ENCODE results near the gene ZCCHC7.
A peak's percentile ranks its signal among the peaks of the same experiment; 100 is the strongest.
"Not testable (repeated sequence)": the region's sequence is repeated elsewhere in the genome, so short reads cannot be mapped to it uniquely, and the experiment has no call there.

Gene ZCCHC7

DNA sequence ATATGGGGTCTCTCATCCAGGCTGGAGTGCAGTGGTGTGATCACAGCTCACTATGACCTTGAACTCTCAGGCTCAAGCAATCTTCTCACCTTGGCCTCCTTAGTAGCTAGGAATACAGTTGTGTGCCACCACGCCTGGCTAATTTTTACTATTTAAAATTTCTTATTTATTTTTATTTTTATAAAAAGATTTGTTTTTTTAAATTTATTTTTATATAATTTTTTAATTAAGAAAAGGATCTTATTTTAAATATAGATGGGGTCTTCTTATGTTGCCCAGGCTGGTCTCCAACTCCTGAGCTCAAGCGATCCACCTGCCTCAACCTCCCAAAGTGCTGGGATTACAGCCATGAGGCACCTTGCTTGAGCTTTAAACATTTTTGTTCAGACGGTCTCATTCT is 2.4 kb upstream of the ZCCHC7 start:
- Histone ChIP-seq H2AFZ (ENCODE audit: low read depth) (no peak overlapping the region), H3K4me2 (no peak overlapping the region), H4K20me1 (ENCODE audit: insufficient read depth) (no peaks in the 10 kb centered on the region), H3K79me2 (ENCODE audit: insufficient read depth, low read depth) (peaks cover 20% of the 10 kb centered on the region), H3K27me3 (ENCODE audit: insufficient read depth, low read depth) (no peaks in the 10 kb centered on the region), H3K36me3 (ENCODE audit: insufficient read depth) (no peaks in the 10 kb centered on the region), H3K4me1 (ENCODE audit: low read depth, poor library complexity, severe bottlenecking) (peaks cover 18% of the 10 kb centered on the region), H3K27ac (no peak overlapping the region), H3K9ac (no peak overlapping the region), H3K4me3 (IDR thresholded peaks at IDR 0.05; ENCODE audit: insufficient read depth, low read depth, low read length) (no peak overlapping the region)
- TF ChIP-seq, protein P1, sequence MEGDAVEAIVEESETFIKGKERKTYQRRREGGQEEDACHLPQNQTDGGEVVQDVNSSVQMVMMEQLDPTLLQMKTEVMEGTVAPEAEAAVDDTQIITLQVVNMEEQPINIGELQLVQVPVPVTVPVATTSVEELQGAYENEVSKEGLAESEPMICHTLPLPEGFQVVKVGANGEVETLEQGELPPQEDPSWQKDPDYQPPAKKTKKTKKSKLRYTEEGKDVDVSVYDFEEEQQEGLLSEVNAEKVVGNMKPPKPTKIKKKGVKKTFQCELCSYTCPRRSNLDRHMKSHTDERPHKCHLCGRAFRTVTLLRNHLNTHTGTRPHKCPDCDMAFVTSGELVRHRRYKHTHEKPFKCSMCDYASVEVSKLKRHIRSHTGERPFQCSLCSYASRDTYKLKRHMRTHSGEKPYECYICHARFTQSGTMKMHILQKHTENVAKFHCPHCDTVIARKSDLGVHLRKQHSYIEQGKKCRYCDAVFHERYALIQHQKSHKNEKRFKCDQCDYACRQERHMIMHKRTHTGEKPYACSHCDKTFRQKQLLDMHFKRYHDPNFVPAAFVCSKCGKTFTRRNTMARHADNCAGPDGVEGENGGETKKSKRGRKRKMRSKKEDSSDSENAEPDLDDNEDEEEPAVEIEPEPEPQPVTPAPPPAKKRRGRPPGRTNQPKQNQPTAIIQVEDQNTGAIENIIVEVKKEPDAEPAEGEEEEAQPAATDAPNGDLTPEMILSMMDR (conservative IDR thresholded peaks at IDR 0.05; ENCODE audit: low read depth, low read length) = no peak

- H3K4me1 ChIP-seq (ENCODE audit: low read depth, poor library complexity, severe bottlenecking) = peaks cover 21% of the 10 kb centered on the region
- no peaks in the 10 kb centered on the region for H3K36me3 ChIP-seq (ENCODE audit: insufficient read depth)
- H3K4me3 ChIP-seq (IDR thresholded peaks at IDR 0.05; ENCODE audit: insufficient read depth, low read depth, low read length) = no peak overlapping the region
- peak overlapping the region; percentile 70; the same call in 1 of the 2 replicates for H3K27ac ChIP-seq
- peaks cover 5% of the 10 kb centered on the region; the same call in 1 of the 2 replicates for H4K20me1 ChIP-seq (ENCODE audit: insufficient read depth)
- peak overlapping the region; percentile 19; the same call in 1 of the 2 replicates for H3K4me2 ChIP-seq
- TF ChIP-seq, protein P1 (conservative IDR thresholded peaks at IDR 0.05; ENCODE audit: low read depth, low read length) = no peak
- no peak overlapping the region; the same call in 1 of the 2 replicates for H3K9ac ChIP-seq
- peak overlapping the region; percentile 87 for H2AFZ ChIP-seq (ENCODE audit: low read depth)
- no peaks in the 10 kb centered on the region for H3K27me3 ChIP-seq (ENCODE audit: insufficient read depth, low read depth)
- H3K79me2 ChIP-seq (ENCODE audit: insufficient read depth, low read depth) = peaks cover 31% of the 10 kb centered on the region
These were observed 1.0 kb upstream of the ZCCHC7 start for GRCh38 chr9:37119360-37119759.

DNA sequence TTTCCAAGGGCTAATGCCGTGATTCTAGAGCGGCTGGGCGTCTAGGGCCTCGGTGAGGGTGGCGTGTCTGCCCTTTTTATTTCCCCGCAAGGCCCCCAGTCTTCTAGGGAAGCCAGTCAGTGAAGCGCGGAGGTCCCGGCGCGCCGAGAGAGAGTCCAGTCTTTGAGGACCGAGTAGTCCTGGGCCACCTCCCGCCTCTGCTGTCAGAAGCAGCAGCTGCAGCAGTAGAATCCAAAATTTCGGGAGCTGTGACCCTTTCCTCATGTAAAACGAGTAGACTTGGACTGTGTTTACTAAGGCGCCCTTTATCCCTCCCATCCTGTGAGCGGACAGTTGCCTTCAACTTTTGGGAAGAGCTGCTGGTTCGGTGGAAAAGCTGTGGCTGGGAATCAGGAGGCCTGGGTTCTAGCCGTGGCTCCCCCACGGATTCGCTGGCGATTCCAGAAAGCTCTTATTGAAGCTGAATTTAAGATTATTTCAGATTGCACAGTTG is 515 bp downstream of the ZCCHC7 start:
- H3K4me2 ChIP-seq = peak overlapping the region; percentile 95
- H3K36me3 ChIP-seq (ENCODE audit: insufficient read depth); H3K4me3 ChIP-seq (IDR thresholded peaks at IDR 0.05; ENCODE audit: insufficient read depth, low read depth, low read length); H3K27me3 ChIP-seq (ENCODE audit: insufficient read depth, low read depth); H4K20me1 ChIP-seq (ENCODE audit: insufficient read depth): not testable (repeated sequence)
- peak overlapping the region; percentile 87 for H2AFZ ChIP-seq (ENCODE audit: low read depth)
- H3K4me1 ChIP-seq (ENCODE audit: low read depth, poor library complexity, severe bottlenecking) = peaks cover 21% of the 10 kb centered on the region
- peak overlapping the region; percentile 70 for H3K27ac ChIP-seq
- peaks cover 42% of the 10 kb centered on the region for H3K79me2 ChIP-seq (ENCODE audit: insufficient read depth, low read depth)
- H3K9ac ChIP-seq = peak overlapping the region; percentile 94

GRCh38 chr9:37121881-37122280 is 1.5 kb downstream of the ZCCHC7 start:
- peaks cover 47% of the 10 kb centered on the region for H3K79me2 ChIP-seq (ENCODE audit: insufficient read depth, low read depth)
- TF ChIP-seq, protein P1 (conservative IDR thresholded peaks at IDR 0.05; ENCODE audit: low read depth, low read length) = no peak
- H3K27ac ChIP-seq = no peak overlapping the region
- peaks cover 21% of the 10 kb centered on the region for H3K4me1 ChIP-seq (ENCODE audit: low read depth, poor library complexity, severe bottlenecking)
- peak overlapping the region; percentile 95 for H3K4me2 ChIP-seq
- no peaks in the 10 kb centered on the region for H3K27me3 ChIP-seq (ENCODE audit: insufficient read depth, low read depth)
- H3K36me3 ChIP-seq (ENCODE audit: insufficient read depth) = no peaks in the 10 kb centered on the region
- no peak overlapping the region for H3K4me3 ChIP-seq (IDR thresholded peaks at IDR 0.05; ENCODE audit: insufficient read depth, low read depth, low read length)
- no peak overlapping the region for H3K9ac ChIP-seq
- H2AFZ ChIP-seq (ENCODE audit: low read depth) = no peak overlapping the region
- peaks cover 6% of the 10 kb centered on the region; the same call in 1 of the 2 replicates for H4K20me1 ChIP-seq (ENCODE audit: insufficient read depth)

GRCh38 chr9:37126214-37126788 is 5.9 kb downstream of the ZCCHC7 start:
- H3K9ac ChIP-seq = no peak overlapping the region
- H3K79me2 ChIP-seq (ENCODE audit: insufficient read depth, low read depth) = peaks cover 42% of the 10 kb centered on the region
- no peak overlapping the region for H3K4me3 ChIP-seq (IDR thresholded peaks at IDR 0.05; ENCODE audit: insufficient read depth, low read depth, low read length)
- peaks cover 5% of the 10 kb centered on the region; the same call in 1 of the 2 replicates for H3K36me3 ChIP-seq (ENCODE audit: insufficient read depth)
- no peak overlapping the region for H3K27ac ChIP-seq
- H3K4me2 ChIP-seq = no peak overlapping the region
- TF ChIP-seq, protein P1 (conservative IDR thresholded peaks at IDR 0.05; ENCODE audit: low read depth, low read length) = no peak
- H3K27me3 ChIP-seq (ENCODE audit: insufficient read depth, low read depth) = no peaks in the 10 kb centered on the region
- H3K4me1 ChIP-seq (ENCODE audit: low read depth, poor library complexity, severe bottlenecking) = peaks cover 16% of the 10 kb centered on the region
- no peak overlapping the region for H2AFZ ChIP-seq (ENCODE audit: low read depth)
- H4K20me1 ChIP-seq (ENCODE audit: insufficient read depth) = peaks cover 6% of the 10 kb centered on the region; the same call in 1 of the 2 replicates
